ENCODE measurements around the gene PCBD2.

GRCh38 chr5:134989266-134989830 lies 84.4 kb downstream of the PCBD2 start:
- TF ChIP-seq EZH2phosphoT487 (IDR thresholded peaks at IDR 0.05; ENCODE audit: insufficient read depth, low read depth) (no peak), EZH2 (IDR thresholded peaks at IDR 0.05; ENCODE audit: insufficient read depth, poor library complexity, severe bottlenecking) (no peak)
